HG02759 (cell line): ENCODE results near the gene GAS2L1.

Source experiments
- ATAC-seq: cut with Tn5 transposase; IDR thresholded peaks from one replicate; pipeline ENCODE4 v1.9.1; 2021; ENCODE audit warnings: mild to moderate bottlenecking, moderate library complexity; ENCODE audit not compliant: unreplicated experiment

GAS2L1 gene

GRCh38 chr22:29308791-29309262 is 2.4 kb downstream of the GAS2L1 start:
- no peak for ATAC-seq

DNA sequence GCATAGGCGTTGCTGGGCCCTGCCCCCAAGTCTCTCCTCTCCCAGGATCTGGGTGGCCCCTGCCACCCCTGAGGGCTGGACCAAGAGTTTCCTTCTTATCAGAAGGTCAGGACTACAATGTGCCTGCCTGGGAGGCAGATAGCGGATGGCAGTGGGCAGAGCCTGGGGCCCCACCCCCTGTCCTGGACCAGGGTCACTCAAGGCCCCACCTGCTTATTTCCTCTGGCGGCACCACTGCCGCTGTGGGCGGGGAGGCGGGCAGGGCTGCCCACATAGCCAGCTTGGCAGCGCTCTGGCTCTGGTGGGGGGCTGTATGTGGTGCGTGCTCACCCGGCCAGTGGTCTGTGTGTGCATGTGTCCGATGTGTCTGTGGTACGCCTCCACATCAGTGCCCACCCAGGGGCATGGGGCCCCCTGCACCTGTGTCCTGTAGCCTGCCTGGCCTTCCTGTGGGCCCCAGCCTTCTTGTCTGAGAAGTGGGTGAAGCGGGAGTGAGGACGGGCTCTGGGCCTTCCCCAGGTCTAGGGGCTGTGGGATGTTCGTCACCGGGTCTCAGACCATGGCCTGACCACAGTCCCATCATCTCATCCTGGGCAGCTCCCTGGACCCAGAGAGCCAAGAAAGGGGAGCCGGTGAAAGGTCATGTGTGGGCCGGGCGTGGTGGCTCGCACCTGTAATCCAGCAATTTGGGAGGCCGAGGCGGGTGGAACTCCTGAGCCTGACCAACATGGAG is 3.0 kb downstream of the GAS2L1 start:
- ATAC-seq: no peak

DNA sequence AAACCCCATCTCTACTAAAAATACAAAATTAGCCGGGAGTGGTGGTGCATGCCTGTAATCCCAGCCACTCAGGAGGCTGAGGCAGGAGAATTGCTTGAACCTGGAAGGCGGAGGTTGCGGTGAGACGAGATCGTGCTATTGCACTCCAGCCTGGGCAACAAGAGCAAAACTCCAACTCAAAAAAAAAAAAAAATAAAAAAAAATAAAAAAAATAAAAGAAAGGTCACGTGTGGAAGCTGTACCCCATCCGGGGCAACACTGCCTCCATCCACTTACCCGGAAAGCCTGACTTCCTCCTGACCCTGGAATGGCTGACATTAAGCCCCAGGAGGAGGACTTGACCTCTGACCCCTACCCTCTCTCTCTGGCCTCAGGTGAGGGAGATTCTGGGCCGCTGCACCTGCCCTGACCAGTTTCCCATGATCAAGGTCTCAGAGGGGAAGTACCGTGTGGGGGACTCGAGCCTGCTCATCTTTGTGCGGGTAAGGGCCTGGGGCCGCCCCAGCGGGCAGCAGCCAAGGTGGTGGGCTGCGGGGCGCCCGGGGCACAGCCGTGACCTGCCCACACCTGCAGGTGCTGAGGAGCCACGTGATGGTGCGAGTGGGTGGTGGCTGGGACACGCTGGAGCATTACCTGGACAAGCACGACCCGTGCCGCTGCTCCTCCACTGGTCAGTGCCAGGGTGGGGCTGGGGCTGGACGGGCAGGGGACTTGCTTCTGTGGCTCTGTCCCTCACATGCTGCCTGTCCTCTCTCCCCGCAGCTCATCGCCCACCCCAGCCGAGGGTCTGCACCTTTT is 3.8 kb downstream of the GAS2L1 start:
- ATAC-seq: no peak

DNA sequence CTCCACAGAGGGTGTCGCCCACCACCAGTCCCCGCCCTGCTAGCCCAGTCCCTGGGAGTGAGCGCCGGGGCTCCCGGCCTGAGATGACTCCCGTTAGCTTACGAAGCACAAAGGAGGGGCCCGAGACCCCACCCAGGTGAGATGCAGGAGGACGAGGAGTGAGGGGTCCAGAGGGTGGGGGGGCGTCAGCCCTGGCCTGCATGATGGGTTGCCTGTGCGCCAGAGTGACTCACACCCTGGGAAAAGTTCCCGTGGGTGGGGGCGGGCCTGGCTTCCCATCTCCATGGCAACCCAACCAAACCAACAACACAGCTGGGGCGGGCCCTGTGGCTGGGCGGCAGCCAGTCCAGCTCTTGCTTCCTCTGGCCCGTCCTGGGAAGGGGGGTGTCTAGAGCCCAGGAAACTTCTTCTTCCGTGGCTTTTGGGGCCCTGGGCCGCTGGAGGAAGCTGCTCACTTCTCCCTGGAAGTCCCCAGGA is 4.5 kb downstream of the GAS2L1 start:
- ATAC-seq: no peak

GRCh38 chr22:29311464-29312217 is 5.2 kb downstream of the GAS2L1 start:
- ATAC-seq: no peak

DNA sequence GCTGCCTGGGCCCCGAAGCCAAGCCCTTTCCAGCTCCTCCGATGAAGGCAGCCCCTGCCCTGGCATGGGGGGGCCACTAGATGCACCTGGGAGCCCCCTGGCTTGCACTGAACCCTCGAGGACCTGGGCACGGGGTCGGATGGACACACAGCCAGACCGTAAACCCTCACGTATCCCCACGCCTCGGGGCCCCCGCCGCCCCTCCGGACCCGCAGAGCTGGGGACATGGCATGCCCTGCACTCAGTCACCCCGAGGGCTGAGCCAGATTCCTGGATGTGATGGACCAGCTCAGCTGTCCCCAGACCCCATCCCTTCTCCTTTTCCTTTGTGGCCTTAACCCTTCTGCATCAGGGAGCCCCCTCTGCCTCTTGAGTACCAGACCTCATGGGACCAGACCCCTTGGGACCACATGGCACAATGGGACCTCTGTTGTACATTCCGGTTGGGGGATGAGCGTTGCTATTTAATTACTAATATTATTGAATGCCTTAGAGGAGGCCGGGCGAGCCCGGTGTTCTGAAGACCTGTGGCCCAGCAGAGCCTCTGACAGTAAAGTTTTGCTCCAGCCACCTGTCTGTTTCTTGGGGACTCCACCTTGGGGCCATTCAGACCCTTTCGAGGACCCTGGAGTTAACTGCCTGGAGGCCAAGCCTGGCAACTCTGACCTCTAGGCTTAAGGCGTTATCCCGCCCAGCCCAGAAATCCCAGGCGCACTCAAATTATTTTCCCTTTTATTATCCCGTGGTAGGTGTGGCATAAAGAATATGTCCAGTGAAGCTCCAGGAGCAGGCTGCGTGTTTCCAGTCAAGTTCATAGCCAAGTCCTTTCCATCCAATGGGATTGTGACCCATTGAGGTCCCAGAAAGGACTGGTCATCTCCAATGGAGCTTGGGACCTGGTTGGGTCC is 6.0 kb downstream of the GAS2L1 start:
- ATAC-seq: no peak

DNA sequence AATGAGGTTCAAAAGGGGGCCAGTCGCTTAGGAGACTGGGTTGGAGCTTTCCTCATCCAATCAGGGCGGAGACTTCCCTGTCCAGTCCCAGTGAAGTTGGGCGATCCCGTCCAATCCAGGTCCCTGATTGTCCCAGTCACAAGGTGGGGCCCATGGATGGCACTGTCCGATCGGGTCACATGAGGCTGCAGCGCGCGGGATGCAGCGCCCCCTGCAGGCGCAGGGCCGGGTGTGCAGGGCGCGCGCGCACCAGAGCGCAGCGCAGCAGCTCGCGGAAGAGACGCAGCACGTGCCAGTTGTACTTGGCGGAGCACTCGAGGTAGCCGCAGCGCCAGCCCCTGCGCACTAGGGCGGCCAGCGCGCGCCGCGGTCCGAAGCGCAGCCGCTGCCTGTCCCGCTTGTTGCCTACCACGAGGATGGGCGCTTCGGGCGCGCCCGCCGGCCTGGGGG is 6.7 kb downstream of the GAS2L1 start:
- no peak for ATAC-seq

DNA sequence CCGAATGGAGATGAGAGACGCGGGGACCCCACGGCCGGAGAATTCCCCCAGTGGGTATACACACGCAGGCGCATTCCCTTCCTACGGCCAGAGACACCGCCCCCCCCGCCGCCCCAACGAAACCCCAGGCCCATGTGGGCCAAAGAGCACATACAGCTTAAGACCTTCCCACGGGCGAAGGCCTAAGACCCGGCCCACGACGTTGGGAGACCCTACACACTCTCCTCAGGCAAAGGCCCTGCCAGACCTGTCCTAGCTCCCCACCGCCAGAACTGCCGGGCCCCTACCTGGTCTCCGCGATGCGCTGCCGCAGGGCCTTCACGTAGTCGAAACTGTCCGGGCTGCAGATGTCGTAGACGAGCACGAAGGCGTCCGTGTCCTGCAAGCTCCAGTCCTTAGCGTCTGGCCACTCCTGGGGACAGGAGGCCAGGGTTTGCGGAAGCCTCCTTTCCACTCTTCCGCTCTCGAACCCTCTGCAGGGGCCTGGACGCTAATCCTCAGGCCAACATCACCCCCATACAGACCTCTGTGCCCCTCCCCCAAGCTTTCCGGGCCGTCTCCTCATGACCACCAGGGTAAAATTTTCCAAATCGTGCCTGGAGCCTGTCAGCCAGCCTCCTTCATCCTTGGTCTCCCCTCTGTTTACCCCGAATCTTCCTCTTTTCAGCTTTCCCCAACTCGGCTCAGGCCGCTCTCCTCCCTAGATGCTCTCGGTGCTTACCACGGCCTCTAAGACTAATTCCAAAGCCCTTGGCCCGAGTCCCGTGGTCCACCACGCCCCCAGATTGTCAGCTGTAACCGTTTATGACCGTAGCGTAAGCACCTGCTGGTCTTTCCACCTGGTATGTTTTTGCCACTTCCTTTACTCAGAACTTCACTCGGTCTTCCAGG is 7.4 kb downstream of the GAS2L1 start:
- ATAC-seq: no peak

DNA sequence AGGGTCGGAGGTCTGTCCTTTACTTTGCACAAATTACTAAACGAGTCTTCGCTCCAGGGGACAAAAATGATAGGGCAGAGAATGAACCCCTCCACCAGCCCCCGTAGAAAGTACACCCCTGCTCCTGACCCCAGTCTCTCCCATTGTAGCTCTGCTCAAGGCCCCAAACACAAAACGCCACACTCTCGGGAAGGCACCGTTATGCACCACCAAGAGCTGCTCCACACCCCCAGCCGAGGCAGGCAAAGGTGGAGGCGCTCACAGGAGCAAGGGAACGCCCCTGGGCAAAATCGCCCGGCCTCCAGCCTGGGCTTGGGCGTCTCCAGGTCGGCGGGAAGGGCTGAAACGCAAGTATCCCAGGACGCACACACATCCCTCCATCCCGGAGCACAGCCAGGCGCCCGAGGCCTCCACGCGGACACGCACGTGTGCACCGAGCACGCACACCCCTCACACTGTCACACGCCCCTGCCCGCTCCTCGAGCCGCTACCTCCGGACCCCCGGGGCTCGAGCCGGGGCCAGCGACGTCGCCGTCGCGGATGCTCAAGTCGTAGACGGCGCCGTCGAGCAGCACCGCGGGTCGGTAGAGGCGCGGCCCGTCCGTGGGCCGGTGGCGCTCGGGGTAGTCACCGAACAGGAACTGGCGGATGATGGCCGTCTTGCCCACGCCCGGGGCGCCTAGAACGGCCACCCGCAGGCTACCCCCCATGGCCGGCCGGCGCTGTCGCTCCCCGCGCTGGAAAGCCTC is 8.3 kb downstream of the GAS2L1 start:
- ATAC-seq: no peak

GRCh38 chr22:29315286-29316140 is 9.1 kb downstream of the GAS2L1 start, which contains the start of gene RASL10A:
Gene RASL10A, minus strand, starts transcription at chr22:29315697. Its CDS starts 451 bp downstream, at chr22:29315246.
- no peak for ATAC-seq

- no peak for ATAC-seq
These were observed 9.8 kb downstream of the GAS2L1 start for GRCh38 chr22:29316141-29316828.

DNA sequence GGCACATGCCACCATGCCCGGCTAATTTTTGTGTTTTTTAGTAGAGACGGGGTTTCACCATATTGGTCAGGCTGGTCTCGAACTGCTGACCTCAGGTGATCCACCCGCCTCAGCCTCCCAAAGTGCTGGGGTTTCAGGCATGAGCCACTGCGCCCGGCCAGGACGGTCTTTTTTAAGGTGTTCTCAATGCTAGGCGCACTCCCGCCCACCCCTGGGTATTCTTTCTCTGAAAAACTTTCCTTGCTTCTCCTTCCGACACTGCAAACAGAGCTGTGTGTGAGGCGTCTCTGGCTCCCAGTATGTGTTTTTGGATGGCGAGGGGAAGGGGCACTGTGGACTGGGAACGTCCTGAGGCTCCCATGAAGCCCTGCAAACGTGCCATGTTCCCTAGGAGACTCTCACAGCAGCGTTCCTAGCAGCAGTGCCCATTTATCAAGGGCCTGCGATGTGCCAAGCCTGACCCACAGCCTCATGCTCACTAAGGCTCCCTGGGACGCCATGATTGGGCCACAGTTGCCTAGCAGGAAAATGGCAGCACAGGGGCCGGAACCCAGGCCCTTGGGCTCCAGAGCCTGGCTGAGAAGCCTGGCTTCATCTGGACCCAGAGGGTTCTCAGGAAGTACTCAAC is 11.5 kb downstream of the GAS2L1 start:
- no peak for ATAC-seq

DNA sequence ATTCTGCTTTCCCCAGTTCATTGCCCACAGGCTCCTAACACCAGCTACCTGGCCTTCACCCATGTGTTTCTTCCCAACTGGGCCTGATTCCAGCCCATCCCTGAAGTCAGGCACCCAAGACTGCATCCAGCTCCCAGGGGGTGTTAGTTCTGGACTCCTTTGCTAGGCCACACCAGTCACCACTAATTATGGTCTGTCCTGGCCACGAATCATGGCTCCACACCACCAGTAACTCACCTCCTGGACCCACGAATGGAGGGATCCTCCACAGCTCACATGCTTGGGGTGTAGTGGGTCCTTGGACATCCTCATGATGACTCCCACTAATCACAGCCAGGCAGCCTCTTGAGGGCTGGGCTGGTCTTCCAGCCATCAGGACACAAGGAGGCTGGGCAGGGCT is 12.6 kb downstream of the GAS2L1 start:
- no peak for ATAC-seq

DNA sequence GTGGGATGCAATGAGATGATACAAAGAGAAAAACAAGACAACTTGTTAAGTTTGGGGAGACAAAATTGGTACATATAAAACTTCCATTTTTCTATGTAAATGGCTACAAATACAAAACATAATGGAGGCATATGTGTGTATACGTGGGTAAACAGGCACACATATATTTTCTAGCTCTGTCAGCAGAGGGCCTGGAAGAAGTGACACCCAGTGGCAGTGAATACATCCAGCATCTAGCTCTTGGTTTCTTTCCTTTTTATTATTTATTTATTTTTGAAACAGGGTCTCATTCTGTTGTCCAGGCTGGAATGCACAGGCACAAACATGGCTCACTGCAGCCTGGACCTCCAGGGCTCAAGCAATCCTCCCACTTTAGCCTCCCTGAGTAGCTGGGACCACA is 14.1 kb downstream of the GAS2L1 start:
- no peak for ATAC-seq

DNA sequence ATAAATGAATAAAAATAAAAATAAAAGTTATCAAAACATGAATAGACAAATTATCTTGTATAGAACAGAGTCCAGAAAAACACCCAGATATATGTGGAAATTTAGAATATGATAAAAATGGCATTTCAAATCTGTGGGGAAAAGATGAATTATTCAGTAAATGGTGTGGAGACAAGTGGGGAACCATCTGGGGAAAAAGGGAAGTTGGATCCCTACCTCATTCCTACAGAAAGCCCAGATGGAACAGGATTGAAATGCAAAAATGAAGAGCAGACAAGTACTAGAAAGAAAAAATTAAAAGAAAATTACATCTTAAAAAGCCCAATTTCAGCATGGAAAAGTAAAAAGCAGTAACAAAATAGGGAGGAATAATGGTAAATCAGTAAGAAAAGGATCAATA is 17.2 kb downstream of the GAS2L1 start:
- ATAC-seq: no peak

DNA sequence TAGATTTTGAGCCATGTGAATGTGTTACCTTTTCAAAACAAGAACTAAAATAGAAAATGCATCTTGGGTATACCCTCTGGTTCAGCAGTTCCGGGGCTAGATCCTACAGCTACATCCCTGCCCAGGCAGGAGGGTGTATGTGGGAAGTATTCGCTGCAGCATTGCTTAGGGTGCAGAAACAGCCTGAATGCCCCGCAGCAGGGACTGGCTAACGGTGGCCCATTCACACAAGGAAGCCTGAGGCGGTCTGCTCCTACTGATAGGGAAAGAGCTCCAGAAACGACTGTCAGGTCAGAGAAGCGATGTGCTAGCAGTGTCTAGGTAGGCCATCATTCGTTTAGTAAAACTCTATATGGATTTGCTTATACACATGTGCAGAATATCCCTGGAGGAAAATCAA is 18.9 kb downstream of the GAS2L1 start:
- no peak for ATAC-seq
